Uterus (tissue), 4 donors: ENCODE measurements around the gene ANKRD40. TPM values are rescaled to one million over a fixed set of nuclear protein-coding genes. Genes with fewer than 3 reads are reported as not detected.

Experiments
- DNase-seq, 2 donors: peaks; one replicate each; pipeline ENCODE4 v3.0.0-alpha.2; 2019 to 2020
- H3K27ac ChIP-seq, 2 donors: fragments of 200-600 bp; sonication (generic); 1 replicate in 1 of 2; 2 replicates in 1 of 2; pipeline ENCODE4 v1.5.1; 2016 to 2018
- H3K27me3 ChIP-seq, 2 donors: fragments of 200-600 bp; sonication (generic); one replicate each; pipeline ENCODE4 v1.5.1; 2018 to 2019; ENCODE audit warnings: control low read depth in 1 of 2
- H3K36me3 ChIP-seq, 2 donors: fragments of 200-600 bp; sonication (generic); one replicate each; pipeline ENCODE4 v1.5.1; 2019; ENCODE audit warnings: control low read depth in 1 of 2
- H3K4me1 ChIP-seq, 2 donors: fragments of 200-600 bp; sonication (generic); one replicate each; pipeline ENCODE4 v1.5.1; 2018 to 2019; ENCODE audit warnings: control low read depth in 1 of 2
- H3K4me3 ChIP-seq, 2 donors: fragments of 200-600 bp; sonication (generic); 1 replicate in 1 of 2; 2 replicates in 1 of 2; pipeline ENCODE4 v1.5.1; 2018 to 2019; ENCODE audit warnings: mild to moderate bottlenecking in 1 of 2
- H3K9me3 ChIP-seq, 2 donors: fragments of 200-600 bp; sonication (generic); one replicate each; pipeline ENCODE4 v1.5.1; 2019; ENCODE audit warnings: control low read depth in 1 of 2
- POLR2A ChIP-seq, 2 donors: fragments of 450-650 bp; IDR thresholded peaks; one replicate each; pipeline ENCODE4 v1.6.1; 2016; ENCODE audit warnings: antibody characterized with exemption in 2 of 2, mild to moderate bottlenecking in 1 of 2, moderate library complexity in 1 of 2
- intact Hi-C: fragments of 100-400 bp; cut with DNase I; formaldehyde crosslinking; loops from one replicate; pipeline ENCODE4 v1.15.1; 2023; ENCODE audit warnings: low total_unique reads
- total RNA-seq, 4 donors: library from RNA; depleted of rRNA in 3 of 4; stranded (reverse); fragments of >200 nt in 3 of 4; gene quantifications; one replicate each; pipeline versions ENCODE4 v1.1.0 to v1.2.4, GENCODE V29; 2014 to 2023
- TF ChIP-seq, protein P1 (sequence below), 4 experiments: fragments of 200-600 bp in 2 of 4; fragments of 450-650 bp in 2 of 4; sonication (generic) in 2 of 4; IDR thresholded peaks; one replicate each; pipeline ENCODE4 v1.5.1; 2016 to 2019; ENCODE audit warnings: antibody characterized with exemption in 4 of 4, mild to moderate bottlenecking in 2 of 4, moderate library complexity in 1 of 4
- donor health status: DM: yes; HTN: yes; CAD: no.

The ANKRD40 gene
- total RNA-seq, 4 donors from 2014 or later: 15.0 to 58.0 (median 31.3) TPM

DNA sequence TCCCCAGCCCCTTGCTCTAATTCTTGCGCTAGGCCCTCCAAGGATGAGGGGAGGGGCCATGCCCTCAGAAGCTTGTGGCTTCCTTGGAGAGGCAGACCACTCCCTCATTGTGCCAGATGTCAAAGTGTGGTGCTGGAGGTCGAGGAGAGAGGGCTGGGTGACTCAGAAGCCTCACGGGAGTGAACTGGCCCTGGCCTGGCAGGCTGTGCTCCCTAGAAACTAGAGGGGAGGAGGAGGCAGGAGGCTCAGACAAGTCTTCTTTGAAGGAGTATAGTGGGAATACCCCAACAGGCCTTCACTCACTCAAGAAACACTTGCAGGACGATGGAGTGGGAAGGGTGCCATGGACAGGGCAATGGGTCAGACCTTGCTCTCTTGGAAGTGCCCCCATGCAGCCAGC lies 18.5 kb downstream of the ANKRD40 start:
- peaks cover 5 to 22% of the 10 kb centered on the region in 2 donors for H3K4me1 ChIP-seq
- TF ChIP-seq, protein P1, sequence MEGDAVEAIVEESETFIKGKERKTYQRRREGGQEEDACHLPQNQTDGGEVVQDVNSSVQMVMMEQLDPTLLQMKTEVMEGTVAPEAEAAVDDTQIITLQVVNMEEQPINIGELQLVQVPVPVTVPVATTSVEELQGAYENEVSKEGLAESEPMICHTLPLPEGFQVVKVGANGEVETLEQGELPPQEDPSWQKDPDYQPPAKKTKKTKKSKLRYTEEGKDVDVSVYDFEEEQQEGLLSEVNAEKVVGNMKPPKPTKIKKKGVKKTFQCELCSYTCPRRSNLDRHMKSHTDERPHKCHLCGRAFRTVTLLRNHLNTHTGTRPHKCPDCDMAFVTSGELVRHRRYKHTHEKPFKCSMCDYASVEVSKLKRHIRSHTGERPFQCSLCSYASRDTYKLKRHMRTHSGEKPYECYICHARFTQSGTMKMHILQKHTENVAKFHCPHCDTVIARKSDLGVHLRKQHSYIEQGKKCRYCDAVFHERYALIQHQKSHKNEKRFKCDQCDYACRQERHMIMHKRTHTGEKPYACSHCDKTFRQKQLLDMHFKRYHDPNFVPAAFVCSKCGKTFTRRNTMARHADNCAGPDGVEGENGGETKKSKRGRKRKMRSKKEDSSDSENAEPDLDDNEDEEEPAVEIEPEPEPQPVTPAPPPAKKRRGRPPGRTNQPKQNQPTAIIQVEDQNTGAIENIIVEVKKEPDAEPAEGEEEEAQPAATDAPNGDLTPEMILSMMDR (IDR thresholded peaks at IDR 0.05): no peak
- no peak for TF ChIP-seq POLR2A (IDR thresholded peaks at IDR 0.05)
- H3K27ac ChIP-seq: no peak overlapping the region
- DNase-seq: no peak
- no peaks in the 10 kb centered on the region for H3K9me3 ChIP-seq
- intact Hi-C loops: loop anchor here (10.0 kb wide), 1 partner anchor 144 kb away; the partner anchor contains the start of gene SPATA20
- H3K36me3 ChIP-seq: no peaks in the 10 kb centered on the region
- H3K4me3 ChIP-seq: no peak overlapping the region
- no peaks in the 10 kb centered on the region for H3K27me3 ChIP-seq

DNA sequence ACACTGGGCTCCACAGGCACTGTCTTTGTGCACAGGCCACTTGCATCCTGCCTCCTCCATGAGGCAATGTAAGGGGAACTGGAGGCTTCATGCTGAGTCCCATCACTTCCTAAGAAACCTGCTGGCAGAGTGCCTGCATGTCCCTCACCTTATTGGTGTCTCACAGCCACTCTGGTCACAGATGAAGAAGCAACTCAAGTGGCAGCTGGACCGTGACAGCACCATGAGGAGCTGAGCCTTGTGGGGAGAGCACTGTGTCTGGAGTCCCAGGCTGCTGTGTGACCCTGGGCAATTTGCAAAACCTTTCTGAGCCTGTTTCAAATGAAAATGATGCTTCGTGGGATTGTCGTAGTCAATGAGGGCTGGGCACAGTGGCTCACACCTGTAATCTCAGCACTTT lies 19.5 kb downstream of the ANKRD40 start:
- Histone ChIP-seq H3K4me3 (no peak overlapping the region), H3K36me3 (no peaks in the 10 kb centered on the region), H3K4me1 (peaks cover 5 to 22% of the 10 kb centered on the region in 2 donors), H3K27me3 (no peaks in the 10 kb centered on the region), H3K27ac (no peak overlapping the region), H3K9me3 (no peaks in the 10 kb centered on the region)
- TF ChIP-seq, protein P1 (IDR thresholded peaks at IDR 0.05): no peak
- TF ChIP-seq POLR2A (IDR thresholded peaks at IDR 0.05): no peak
- DNase-seq: no peak
- intact Hi-C loops: loop anchor here (10.0 kb wide), 1 partner anchor 143 kb away; the partner anchor contains the start of gene SPATA20

DNA sequence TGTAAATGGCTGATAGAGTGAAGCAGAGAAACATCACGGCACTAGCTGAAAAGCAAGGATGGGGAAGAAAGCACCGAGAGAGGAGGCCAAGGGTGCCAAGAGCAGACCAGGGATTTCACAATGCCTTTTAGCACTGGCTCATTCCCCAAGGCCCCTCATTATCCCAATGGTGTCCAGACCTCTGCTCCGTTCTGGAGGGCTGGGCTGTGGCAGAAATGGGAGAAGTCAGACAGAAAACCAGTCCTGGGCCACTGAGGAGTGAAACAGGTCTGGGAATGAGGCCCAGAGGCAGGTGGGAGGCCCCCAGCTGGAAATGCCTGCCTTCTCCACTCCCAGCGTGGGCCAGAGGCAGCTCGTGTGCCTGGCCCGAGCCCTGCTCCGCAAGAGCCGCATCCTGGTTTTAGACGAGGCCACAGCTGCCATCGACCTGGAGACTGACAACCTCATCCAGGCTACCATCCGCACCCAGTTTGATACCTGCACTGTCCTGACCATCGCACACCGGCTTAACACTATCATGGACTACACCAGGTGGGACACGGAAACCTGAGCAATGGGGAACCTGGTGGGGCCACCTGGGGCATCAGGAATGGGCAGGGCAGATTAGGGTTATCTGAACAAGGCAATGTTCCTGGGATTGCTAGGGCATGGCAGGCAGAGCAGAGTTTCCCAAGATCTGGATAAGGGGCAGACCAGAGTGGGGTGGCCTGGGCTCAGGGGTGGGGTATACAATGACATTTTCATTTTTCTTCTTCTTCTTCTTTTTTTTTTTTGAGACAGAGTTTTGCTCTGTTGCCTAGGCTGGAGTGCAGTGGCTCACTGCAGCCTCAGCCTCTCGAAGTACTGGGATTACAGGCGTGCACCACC lies 20.3 kb downstream of the ANKRD40 start:
- Histone ChIP-seq H3K27me3 (no peaks in the 10 kb centered on the region), H3K27ac (peak overlapping the region; percentile 77 to 82), H3K4me3 (no peak overlapping the region), H3K9me3 (no peaks in the 10 kb centered on the region), H3K36me3 (no peaks in the 10 kb centered on the region), H3K4me1 (peaks cover 5 to 22% of the 10 kb centered on the region in 2 donors)
- TF ChIP-seq POLR2A (IDR thresholded peaks at IDR 0.05): no peak
- TF ChIP-seq, protein P1 (IDR thresholded peaks at IDR 0.05): no peak
- intact Hi-C loops: loop anchor here (10.0 kb wide), 1 partner anchor 143 kb away; the partner anchor contains the start of gene SPATA20
- DNase-seq: peak; percentile 62 to 83

DNA sequence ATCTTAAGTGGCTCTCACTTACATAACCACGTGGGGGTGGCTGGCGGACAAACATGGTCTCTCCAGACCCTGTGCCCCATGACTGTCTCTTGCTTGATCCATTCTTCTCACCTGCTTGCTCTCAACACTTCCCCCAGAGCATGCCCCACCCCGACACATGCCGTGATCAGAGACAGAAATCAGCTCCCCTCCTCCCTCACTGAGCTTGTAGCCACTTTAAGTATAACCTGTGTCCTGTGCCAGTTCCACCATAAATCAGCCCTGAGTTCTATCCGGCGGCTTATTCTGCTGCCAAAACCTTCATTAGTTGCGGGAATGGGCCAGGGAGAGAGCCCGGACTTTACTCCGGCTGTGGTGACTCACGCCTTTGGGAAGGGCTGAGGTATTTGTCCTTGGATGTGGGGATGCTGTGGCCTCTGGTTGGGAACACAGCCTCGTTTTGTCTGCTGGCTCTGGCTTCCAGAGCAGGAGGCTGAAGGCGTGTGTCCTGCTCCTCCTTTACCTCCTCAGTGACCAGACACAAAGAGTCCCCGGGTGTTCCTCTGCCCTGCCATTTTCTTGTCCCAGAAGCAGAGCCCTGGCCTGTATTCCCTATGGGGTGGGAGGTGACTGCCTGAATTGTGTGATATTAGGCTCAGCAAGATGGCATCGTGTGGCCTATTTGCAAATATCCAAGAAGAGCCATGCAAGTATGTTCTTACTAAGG lies 21.1 kb downstream of the ANKRD40 start:
- H3K27ac ChIP-seq: peak overlapping the region; percentile 77 to 82
- intact Hi-C loops: loop anchor here (10.0 kb wide), 1 partner anchor 142 kb away; the partner anchor contains the start of gene SPATA20
- H3K36me3 ChIP-seq: no peaks in the 10 kb centered on the region
- H3K4me1 ChIP-seq: peaks cover 5 to 22% of the 10 kb centered on the region in 2 donors
- H3K9me3 ChIP-seq: no peaks in the 10 kb centered on the region
- no peak for TF ChIP-seq POLR2A (IDR thresholded peaks at IDR 0.05)
- TF ChIP-seq, protein P1 (IDR thresholded peaks at IDR 0.05): no peak
- peak; percentile 88 to 89 for DNase-seq
- no peak overlapping the region for H3K4me3 ChIP-seq
- no peaks in the 10 kb centered on the region for H3K27me3 ChIP-seq
